K562 (cell line): ENCODE data around the gene RPUSD1. TPM values are rescaled to one million over a fixed set of nuclear protein-coding genes. Genes with fewer than 3 reads are reported as not detected.

Experiments
- ARHGAP35 ChIP-seq: fragments of 450-650 bp; IDR thresholded peaks from 2 replicates; pipeline ENCODE4 v1.6.1; 2018; ENCODE audit not compliant: partially characterized antibody
- CAMTA2 ChIP-seq: fragments of 250-450 bp; sonication (Bioruptor Pico); conservative IDR thresholded peaks from 2 replicates; pipeline ENCODE4 v1.5.1; 2022
- CBFA2T2 ChIP-seq: fragments of 450-650 bp; conservative IDR thresholded peaks from 2 replicates; pipeline ENCODE4 v1.6.1; 2017; ENCODE audit warnings: mild to moderate bottlenecking
- CBX3 ChIP-seq, 2 experiments: IDR thresholded peaks; 1 replicate in 1 of 2; 2 replicates in 1 of 2; pipeline ENCODE4 v1.6.1; 2012; ENCODE audit warnings: inconsistent platforms in 2 of 2, low read length in 2 of 2, borderline replicate concordance in 1 of 2, control low read depth in 1 of 2
- FOXA1 ChIP-seq: fragments of 450-650 bp; IDR thresholded peaks from 2 replicates; pipeline ENCODE4 v1.6.1; 2016; ENCODE audit warnings: mild to moderate bottlenecking, borderline replicate concordance
- IFI16 ChIP-seq: fragments of 250-450 bp; sonication (Bioruptor Pico); IDR thresholded peaks from 2 replicates; pipeline ENCODE4 v2.1.2; 2022; ENCODE audit warnings: mild to moderate bottlenecking, inconsistent platforms
- JUN ChIP-seq, 2 experiments: sonication (generic) in 1 of 2; formaldehyde crosslinking in 1 of 2; IDR thresholded peaks; 2 replicates each; pipeline versions ENCODE4 v1.6.1 to v1.8.0; 2012 to 2022; ENCODE audit warnings: borderline replicate concordance in 2 of 2, mild to moderate bottlenecking in 2 of 2, improper control_type of control experiment in 1 of 2, low read depth in 1 of 2, low read length in 1 of 2, missing genetic modification reagents in 1 of 2
- MIER1 ChIP-seq: fragments of 450-650 bp; IDR thresholded peaks from 2 replicates; pipeline ENCODE4 v1.6.1; 2016; ENCODE audit warnings: antibody characterized with exemption, mild to moderate bottlenecking, low read depth
- RBM34 ChIP-seq: fragments of 200-400 bp; formaldehyde crosslinking; IDR thresholded peaks from 2 replicates; pipeline ENCODE4 v1.6.1; 2018; ENCODE audit warnings: low read length, borderline replicate concordance; ENCODE audit not compliant: insufficient read depth
- SMAD4 ChIP-seq: fragments of 250-450 bp; sonication (Bioruptor Pico); conservative IDR thresholded peaks from 2 replicates; pipeline ENCODE4 v1.8.0; 2021; ENCODE audit warnings: inconsistent platforms, mild to moderate bottlenecking, moderate library complexity
- TARDBP ChIP-seq: fragments of 450-650 bp; IDR thresholded peaks from 2 replicates; pipeline ENCODE4 v1.6.1; 2016
- XRCC4 ChIP-seq: IDR thresholded peaks from one replicate; pipeline ENCODE4 v1.6.1; 2011; ENCODE audit not compliant: insufficient read depth, insufficient read length; ENCODE audit errors: extremely low read depth
- ZKSCAN1 ChIP-seq: fragments of 150-350 bp; IDR thresholded peaks from 2 replicates; pipeline ENCODE4 v1.6.1; 2016; ENCODE audit warnings: low read depth, low read length
- ZKSCAN3 ChIP-seq: fragments of 250-450 bp; sonication (Bioruptor Pico); IDR thresholded peaks from 2 replicates; pipeline ENCODE4 v1.4.0; 2020
- polyA plus RNA-seq, 8 experiments: library from polyadenylated mRNA; depleted of rRNA in 4 of 8; stranded (reverse) in 5 of 8; unstranded in 3 of 8; fragments of >200 nt; fragmentation: Nextera tagmentation in 2 of 8; fragmentation: Illumina TruSeq in 1 of 8; extraction: Ambion mirVana in 2 of 8; extraction: Trizol in 1 of 8; gene quantifications; 2 replicates each; pipeline versions ENCODE4 v1.2.1 to v1.2.3, GENCODE V29; 2011 to 2014; ENCODE audit warnings: inconsistent platforms in 1 of 8, missing spikeins in 1 of 8
- total RNA-seq, 7 experiments: library from RNA; depleted of rRNA in 6 of 7; stranded (reverse); fragments of >200 nt in 6 of 7; fragmentation: Illumina TruSeq in 2 of 7; extraction: Trizol in 2 of 7; gene quantifications; 2 replicates each; pipeline versions ENCODE4 v1.2.1 to v1.2.3, GENCODE V29; 2011 to 2021; ENCODE audit warnings: low replicate concordance in 1 of 7
- TF ChIP-seq, protein P1 (sequence below), 3 experiments: fragments of 200-800 bp in 1 of 3; sonication (Bioruptor generic) in 1 of 3; sonication (generic) in 1 of 3; formaldehyde crosslinking in 1 of 3; IDR thresholded peaks; 2 replicates each; pipeline versions ENCODE4 v1.6.1 to v1.8.0; 2016 to 2022; ENCODE audit warnings: mild to moderate bottlenecking in 2 of 3, missing compliant biosample characterization in 2 of 3, missing genetic modification characterization in 2 of 3, missing genetic modification reagents in 1 of 3
- TF ChIP-seq, protein P2 (sequence below): fragments of 150-350 bp; conservative IDR thresholded peaks from 2 replicates; pipeline ENCODE4 v1.6.1; 2014; ENCODE audit warnings: low read length
- TF ChIP-seq, protein P3 (sequence below): conservative IDR thresholded peaks from 2 replicates; pipeline ENCODE4 v1.6.1; 2011; ENCODE audit warnings: low read depth, mild to moderate bottlenecking, low read length; ENCODE audit not compliant: control insufficient read depth
- TF ChIP-seq, protein P4 (sequence below): fragments of 450-650 bp; formaldehyde crosslinking; conservative IDR thresholded peaks from 2 replicates; pipeline ENCODE4 v1.4.0; 2022; ENCODE audit warnings: mild to moderate bottlenecking, missing genetic modification characterization
- TF ChIP-seq, protein P5 (sequence below): fragments of 450-650 bp; IDR thresholded peaks from 2 replicates; pipeline ENCODE4 v1.6.1; 2017; ENCODE audit warnings: antibody characterized with exemption

The RPUSD1 gene
- total and polyA plus RNA-seq, 9 of the 15 experiments (the other 6 are each of a cell fraction or from before 2014, with no cell fraction given) = 0.45 to 56.6 (median 12.0) TPM

DNA sequence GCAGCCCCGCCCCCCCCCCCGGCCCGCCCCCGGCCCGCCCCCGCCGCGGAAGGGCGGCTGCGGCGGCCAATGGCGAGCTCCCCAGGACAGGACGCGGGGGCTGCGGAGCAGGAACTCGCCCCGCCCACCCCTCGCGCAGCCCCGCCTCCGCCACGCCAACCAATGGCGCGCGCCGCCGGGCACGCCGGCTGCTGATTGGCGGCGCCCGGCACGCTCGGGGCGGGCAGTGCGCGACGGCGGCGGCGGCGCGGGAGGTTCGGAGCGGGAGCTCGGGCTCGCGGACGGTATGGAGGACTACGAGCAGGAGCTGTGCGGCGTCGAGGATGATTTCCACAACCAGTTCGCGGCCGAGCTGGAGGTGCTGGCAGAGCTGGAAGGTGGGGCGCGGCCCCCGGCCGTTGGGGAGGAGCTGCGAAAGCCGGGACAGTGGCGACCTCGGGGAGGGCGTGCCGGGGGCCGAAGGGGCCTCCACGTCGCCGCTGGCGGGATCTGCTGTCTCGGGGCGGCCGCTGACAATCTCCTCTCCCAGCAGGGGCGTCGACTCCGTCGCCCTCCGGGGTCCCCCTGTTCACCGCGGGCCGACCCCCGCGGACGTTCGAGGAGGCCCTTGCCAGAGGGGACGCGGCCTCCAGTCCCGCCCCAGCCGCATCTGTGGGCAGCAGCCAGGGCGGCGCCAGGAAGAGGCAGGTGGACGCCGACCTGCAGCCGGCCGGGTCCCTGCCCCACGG, 382 bp upstream of the RPUSD1 start, which contains the start of gene CHTF18 (continued):
- TF ChIP-seq MIER1 = no peak
- TF ChIP-seq SMAD4 (CRISPR knock-in tag) = peak; percentile 69
- TF ChIP-seq CBX3 (IDR thresholded peaks at IDR 0.05; ENCODE audit: borderline replicate concordance in 1 of 2, low read length in 2 of 2) = no peak; a peak in 1 of 3 replicates
- TF ChIP-seq, protein P1, sequence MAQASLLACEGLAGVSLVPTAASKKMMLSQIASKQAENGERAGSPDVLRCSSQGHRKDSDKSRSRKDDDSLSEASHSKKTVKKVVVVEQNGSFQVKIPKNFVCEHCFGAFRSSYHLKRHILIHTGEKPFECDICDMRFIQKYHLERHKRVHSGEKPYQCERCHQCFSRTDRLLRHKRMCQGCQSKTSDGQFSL (CRISPR knock-in tag; IDR thresholded peaks at IDR 0.05) = no peak
- TF ChIP-seq, protein P1 (tag; IDR thresholded peaks at IDR 0.05) = peak in 1 of 2 experiments; percentile 93; a peak in 2 of 4 replicates
- TF ChIP-seq, protein P2, sequence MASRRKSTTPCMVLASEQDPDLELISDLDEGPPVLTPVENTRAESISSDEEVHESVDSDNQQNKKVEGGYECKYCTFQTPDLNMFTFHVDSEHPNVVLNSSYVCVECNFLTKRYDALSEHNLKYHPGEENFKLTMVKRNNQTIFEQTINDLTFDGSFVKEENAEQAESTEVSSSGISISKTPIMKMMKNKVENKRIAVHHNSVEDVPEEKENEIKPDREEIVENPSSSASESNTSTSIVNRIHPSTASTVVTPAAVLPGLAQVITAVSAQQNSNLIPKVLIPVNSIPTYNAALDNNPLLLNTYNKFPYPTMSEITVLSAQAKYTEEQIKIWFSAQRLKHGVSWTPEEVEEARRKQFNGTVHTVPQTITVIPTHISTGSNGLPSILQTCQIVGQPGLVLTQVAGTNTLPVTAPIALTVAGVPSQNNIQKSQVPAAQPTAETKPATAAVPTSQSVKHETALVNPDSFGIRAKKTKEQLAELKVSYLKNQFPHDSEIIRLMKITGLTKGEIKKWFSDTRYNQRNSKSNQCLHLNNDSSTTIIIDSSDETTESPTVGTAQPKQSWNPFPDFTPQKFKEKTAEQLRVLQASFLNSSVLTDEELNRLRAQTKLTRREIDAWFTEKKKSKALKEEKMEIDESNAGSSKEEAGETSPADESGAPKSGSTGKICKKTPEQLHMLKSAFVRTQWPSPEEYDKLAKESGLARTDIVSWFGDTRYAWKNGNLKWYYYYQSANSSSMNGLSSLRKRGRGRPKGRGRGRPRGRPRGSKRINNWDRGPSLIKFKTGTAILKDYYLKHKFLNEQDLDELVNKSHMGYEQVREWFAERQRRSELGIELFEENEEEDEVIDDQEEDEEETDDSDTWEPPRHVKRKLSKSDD = no peak
- TF ChIP-seq, protein P3, sequence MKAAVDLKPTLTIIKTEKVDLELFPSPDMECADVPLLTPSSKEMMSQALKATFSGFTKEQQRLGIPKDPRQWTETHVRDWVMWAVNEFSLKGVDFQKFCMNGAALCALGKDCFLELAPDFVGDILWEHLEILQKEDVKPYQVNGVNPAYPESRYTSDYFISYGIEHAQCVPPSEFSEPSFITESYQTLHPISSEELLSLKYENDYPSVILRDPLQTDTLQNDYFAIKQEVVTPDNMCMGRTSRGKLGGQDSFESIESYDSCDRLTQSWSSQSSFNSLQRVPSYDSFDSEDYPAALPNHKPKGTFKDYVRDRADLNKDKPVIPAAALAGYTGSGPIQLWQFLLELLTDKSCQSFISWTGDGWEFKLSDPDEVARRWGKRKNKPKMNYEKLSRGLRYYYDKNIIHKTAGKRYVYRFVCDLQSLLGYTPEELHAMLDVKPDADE = peak; percentile 93
- no peak for TF ChIP-seq ZKSCAN3 (CRISPR knock-in tag)
- 0 out of 2 replicates have a peak, but pooled peaks have one; percentile 41 for TF ChIP-seq RBM34
- no peak for TF ChIP-seq ZKSCAN1
- no peak for TF ChIP-seq CAMTA2 (CRISPR knock-in tag)
- TF ChIP-seq IFI16 = no peak
- TF ChIP-seq CBFA2T2 = no peak
- no peak for TF ChIP-seq TARDBP
- TF ChIP-seq ARHGAP35 = no peak
- TF ChIP-seq, protein P4, sequence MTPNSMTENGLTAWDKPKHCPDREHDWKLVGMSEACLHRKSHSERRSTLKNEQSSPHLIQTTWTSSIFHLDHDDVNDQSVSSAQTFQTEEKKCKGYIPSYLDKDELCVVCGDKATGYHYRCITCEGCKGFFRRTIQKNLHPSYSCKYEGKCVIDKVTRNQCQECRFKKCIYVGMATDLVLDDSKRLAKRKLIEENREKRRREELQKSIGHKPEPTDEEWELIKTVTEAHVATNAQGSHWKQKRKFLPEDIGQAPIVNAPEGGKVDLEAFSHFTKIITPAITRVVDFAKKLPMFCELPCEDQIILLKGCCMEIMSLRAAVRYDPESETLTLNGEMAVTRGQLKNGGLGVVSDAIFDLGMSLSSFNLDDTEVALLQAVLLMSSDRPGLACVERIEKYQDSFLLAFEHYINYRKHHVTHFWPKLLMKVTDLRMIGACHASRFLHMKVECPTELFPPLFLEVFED (CRISPR knock-in tag) = no peak
- peak; percentile 27; the same call in 1 of the 2 replicates for TF ChIP-seq JUN (IDR thresholded peaks at IDR 0.05; ENCODE audit: borderline replicate concordance, low read depth, low read length)
- no peak for TF ChIP-seq JUN (CRISPR knock-in tag; IDR thresholded peaks at IDR 0.05; ENCODE audit: borderline replicate concordance)
- TF ChIP-seq FOXA1 = no peak
- TF ChIP-seq XRCC4 = no peak
- TF ChIP-seq, protein P5, sequence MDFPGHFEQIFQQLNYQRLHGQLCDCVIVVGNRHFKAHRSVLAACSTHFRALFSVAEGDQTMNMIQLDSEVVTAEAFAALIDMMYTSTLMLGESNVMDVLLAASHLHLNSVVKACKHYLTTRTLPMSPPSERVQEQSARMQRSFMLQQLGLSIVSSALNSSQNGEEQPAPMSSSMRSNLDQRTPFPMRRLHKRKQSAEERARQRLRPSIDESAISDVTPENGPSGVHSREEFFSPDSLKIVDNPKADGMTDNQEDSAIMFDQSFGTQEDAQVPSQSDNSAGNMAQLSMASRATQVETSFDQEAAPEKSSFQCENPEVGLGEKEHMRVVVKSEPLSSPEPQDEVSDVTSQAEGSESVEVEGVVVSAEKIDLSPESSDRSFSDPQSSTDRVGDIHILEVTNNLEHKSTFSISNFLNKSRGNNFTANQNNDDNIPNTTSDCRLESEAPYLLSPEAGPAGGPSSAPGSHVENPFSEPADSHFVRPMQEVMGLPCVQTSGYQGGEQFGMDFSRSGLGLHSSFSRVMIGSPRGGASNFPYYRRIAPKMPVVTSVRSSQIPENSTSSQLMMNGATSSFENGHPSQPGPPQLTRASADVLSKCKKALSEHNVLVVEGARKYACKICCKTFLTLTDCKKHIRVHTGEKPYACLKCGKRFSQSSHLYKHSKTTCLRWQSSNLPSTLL = peak; percentile 99
